Ascending aorta (tissue), 2 donors: ENCODE measurements around the gene KANSL1. TPM values are rescaled to one million over a fixed set of nuclear protein-coding genes. Genes with fewer than 3 reads are reported as not detected.
A peak's percentile ranks its signal among the peaks of the same experiment; 100 is the strongest.
"Not testable (repeated sequence)": the region's sequence is repeated elsewhere in the genome, so short reads cannot be mapped to it uniquely, and the experiment has no call there.

Source experiments
- DNase-seq, 2 donors: peaks; one replicate each; pipeline ENCODE4 v3.0.0-alpha.2; 2019; ENCODE audit warnings: low spot score in 2 of 2
- H3K27ac ChIP-seq, 2 donors: fragments of 200-600 bp; sonication (generic); one replicate each; pipeline ENCODE4 v1.5.1; 2016 to 2017; ENCODE audit warnings: mild to moderate bottlenecking in 1 of 2
- H3K27me3 ChIP-seq: fragments of 200-600 bp; sonication (generic); one replicate; pipeline ENCODE4 v1.5.1; 2017
- H3K36me3 ChIP-seq, 2 donors: fragments of 200-600 bp; sonication (generic); one replicate each; pipeline ENCODE4 v1.5.1; 2016
- H3K4me1 ChIP-seq, 2 donors: fragments of 200-600 bp; sonication (generic); one replicate each; pipeline ENCODE4 v1.5.1; 2016 to 2017; ENCODE audit warnings: mild to moderate bottlenecking in 1 of 2
- H3K4me3 ChIP-seq, 2 donors: fragments of 200-600 bp; sonication (generic); one replicate each; pipeline ENCODE4 v1.5.1; 2016 to 2017; ENCODE audit warnings: mild to moderate bottlenecking in 1 of 2
- H3K9me3 ChIP-seq, 2 donors: fragments of 200-600 bp; sonication (generic); one replicate each; pipeline ENCODE4 v1.5.1; 2016
- CTCF ChIP-seq, 3 experiments: fragments of 200-600 bp in 2 of 3; fragments of 450-650 bp in 1 of 3; sonication (generic) in 2 of 3; IDR thresholded peaks; one replicate each; pipeline ENCODE4 v1.5.1; 2016 to 2019; ENCODE audit warnings: antibody characterized with exemption in 3 of 3, mild to moderate bottlenecking in 1 of 3, moderate library complexity in 1 of 3
- intact Hi-C: fragments of 100-400 bp; cut with DNase I; formaldehyde crosslinking; loops from one replicate; pipeline ENCODE4 v1.15.1; 2023
- total RNA-seq: library from RNA; depleted of rRNA; stranded (reverse); fragments of >200 nt; gene quantifications from one replicate; pipeline ENCODE4 v1.1.0, GENCODE V29; 2016

Gene KANSL1
- total RNA-seq, 1 donor from 2014 or later = 53.5 TPM

DNA sequence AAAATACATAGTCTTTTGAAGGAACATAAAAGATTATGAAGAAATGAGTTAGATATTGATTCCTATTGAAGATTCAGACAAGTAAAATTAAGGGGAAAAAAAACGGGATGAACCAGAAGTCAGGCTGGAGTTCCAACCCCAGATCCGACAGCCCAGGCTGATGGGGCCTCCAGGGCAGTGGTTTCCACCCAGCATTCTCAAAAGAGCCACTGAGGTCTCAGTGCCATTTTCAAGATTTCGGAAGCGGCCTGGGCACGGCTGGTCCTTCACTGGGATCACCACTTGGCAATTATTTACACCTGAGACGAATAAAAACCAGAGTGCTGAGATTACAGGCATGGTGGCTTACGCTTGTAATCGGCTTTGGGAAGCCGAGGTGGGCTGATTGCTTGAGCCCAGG is 184.6 kb downstream of the KANSL1 start:
- TF ChIP-seq CTCF (IDR thresholded peaks at IDR 0.05) = no peak
- H3K9me3 ChIP-seq = no peaks in the 10 kb centered on the region
- no peak overlapping the region for H3K27ac ChIP-seq
- peaks cover 0 to 2% of the 10 kb centered on the region in 2 donors for H3K4me1 ChIP-seq
- H3K36me3 ChIP-seq = no peaks in the 10 kb centered on the region
- no peak overlapping the region for H3K4me3 ChIP-seq
- intact Hi-C loops = loop anchor here (10.0 kb wide), 1 partner anchor 276 kb away; no protein-coding TSS in a partner anchor
- DNase-seq = no peak
- H3K27me3 ChIP-seq = no peaks in the 10 kb centered on the region

GRCh38 chr17:46007461-46007965 is 185.7 kb downstream of the KANSL1 start:
- H3K36me3 ChIP-seq = no peaks in the 10 kb centered on the region
- no peak for TF ChIP-seq CTCF (IDR thresholded peaks at IDR 0.05)
- DNase-seq = no peak
- intact Hi-C loops = loop anchor here (10.0 kb wide), 1 partner anchor 277 kb away; no protein-coding TSS in a partner anchor
- no peaks in the 10 kb centered on the region for H3K9me3 ChIP-seq
- no peak overlapping the region for H3K27ac ChIP-seq
- no peak overlapping the region for H3K4me3 ChIP-seq
- no peaks in the 10 kb centered on the region for H3K27me3 ChIP-seq
- peaks cover 0 to 5% of the 10 kb centered on the region in 2 donors for H3K4me1 ChIP-seq

DNA sequence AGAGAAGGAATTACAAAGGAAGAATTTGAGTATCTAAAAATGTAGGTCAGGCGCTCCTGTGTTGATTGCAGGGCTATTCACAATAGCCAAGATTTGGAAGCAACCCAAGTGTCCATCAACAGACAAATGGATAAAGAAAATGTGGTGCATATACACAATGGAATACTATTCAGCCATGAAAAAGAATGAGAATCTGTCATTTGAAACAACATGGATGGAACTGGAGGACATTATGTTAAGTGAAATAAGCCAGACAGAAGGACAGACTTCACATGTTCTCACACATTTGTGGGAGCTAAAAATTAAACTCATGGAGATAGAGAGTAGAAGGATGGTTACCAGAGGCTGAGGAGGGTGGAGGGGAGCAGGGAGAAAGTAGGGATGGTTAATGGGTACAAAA is 187.1 kb downstream of the KANSL1 start:
- not testable (repeated sequence) for H3K9me3 ChIP-seq, H3K4me3 ChIP-seq, H3K27ac ChIP-seq, H3K4me1 ChIP-seq, H3K36me3 ChIP-seq, H3K27me3 ChIP-seq, DNase-seq
- intact Hi-C loops = loop anchor here (10.0 kb wide), 1 partner anchor 279 kb away; no protein-coding TSS in a partner anchor

GRCh38 chr17:46003907-46004748 is 189.1 kb downstream of the KANSL1 start:
- DNase-seq = no peak
- Histone ChIP-seq H3K36me3 (no peaks in the 10 kb centered on the region), H3K4me3 (no peak overlapping the region), H3K27me3 (no peaks in the 10 kb centered on the region), H3K27ac (no peak overlapping the region), H3K4me1 (peaks cover 0 to 5% of the 10 kb centered on the region in 2 donors), H3K9me3 (no peaks in the 10 kb centered on the region)
- intact Hi-C loops = loop anchor here (2.0 to 10.0 kb wide), 3 partner anchors 38 to 281 kb away; no protein-coding TSS in a partner anchor
- no peak for TF ChIP-seq CTCF (IDR thresholded peaks at IDR 0.05)

- Histone ChIP-seq H3K4me1 (peaks cover 0 to 5% of the 10 kb centered on the region in 2 donors), H3K36me3 (no peaks in the 10 kb centered on the region), H3K4me3 (no peak overlapping the region), H3K27ac (no peak overlapping the region), H3K27me3 (no peaks in the 10 kb centered on the region), H3K9me3 (no peaks in the 10 kb centered on the region)
- TF ChIP-seq CTCF (IDR thresholded peaks at IDR 0.05) = no peak
- no peak for DNase-seq
- intact Hi-C loops = loop anchor here (2.0 to 10.0 kb wide), 3 partner anchors 39 to 282 kb away; no protein-coding TSS in a partner anchor
These were observed 190.3 kb downstream of the KANSL1 start for GRCh38 chr17:46002973-46003316.

GRCh38 chr17:46002311-46002972 is 190.8 kb downstream of the KANSL1 start:
- intact Hi-C loops = loop anchor here (2.0 to 10.0 kb wide), 3 partner anchors 40 to 282 kb away; no protein-coding TSS in a partner anchor
- H3K4me1 ChIP-seq = peaks cover 0 to 5% of the 10 kb centered on the region in 2 donors
- H3K4me3 ChIP-seq = no peak overlapping the region
- H3K9me3 ChIP-seq = no peaks in the 10 kb centered on the region
- no peaks in the 10 kb centered on the region for H3K36me3 ChIP-seq
- peak; percentile 17 to 86 for DNase-seq
- TF ChIP-seq CTCF (IDR thresholded peaks at IDR 0.05) = peak; percentile 86 to 98 (median 97)
- H3K27ac ChIP-seq = no peak overlapping the region
- no peaks in the 10 kb centered on the region for H3K27me3 ChIP-seq
